DND-41 (cell line): ENCODE results near the gene KIF26A.

Experiments
- EZH2 ChIP-seq: IDR thresholded peaks from 3 replicates; pipeline ENCODE4 v1.6.1; 2012; ENCODE audit warnings: borderline replicate concordance, low read depth, mild to moderate bottlenecking, moderate library complexity, low read length, inconsistent platforms; ENCODE audit not compliant: severe bottlenecking
- TF ChIP-seq, protein P1 (sequence below): IDR thresholded peaks from 2 replicates; pipeline ENCODE4 v1.5.1; 2012; ENCODE audit warnings: borderline replicate concordance, low read length, moderate library complexity, mild to moderate bottlenecking; ENCODE audit not compliant: poor library complexity, severe bottlenecking; ENCODE audit errors: extremely low read depth

DNA sequence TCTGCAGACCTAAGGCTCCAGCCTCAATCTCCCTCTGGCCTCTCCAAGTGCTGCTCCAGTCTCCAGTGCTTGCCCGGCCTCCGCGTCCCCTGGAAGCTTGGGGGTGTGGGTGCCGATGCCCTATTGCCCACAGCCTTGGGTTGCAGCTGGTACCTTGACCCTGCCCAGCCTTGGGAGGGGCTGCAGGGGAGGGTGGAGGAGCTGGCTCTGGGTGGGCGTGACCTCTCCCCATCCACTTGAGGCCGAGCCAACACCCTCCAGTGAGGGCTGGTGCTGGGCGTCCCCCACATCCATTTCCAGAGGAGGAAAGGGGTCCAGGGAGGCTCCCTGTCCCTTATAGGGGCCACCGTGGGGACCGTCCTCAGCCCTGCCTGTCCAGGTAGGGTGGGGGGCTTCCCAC, 24.1 kb downstream of the KIF26A start:
- TF ChIP-seq, protein P1, sequence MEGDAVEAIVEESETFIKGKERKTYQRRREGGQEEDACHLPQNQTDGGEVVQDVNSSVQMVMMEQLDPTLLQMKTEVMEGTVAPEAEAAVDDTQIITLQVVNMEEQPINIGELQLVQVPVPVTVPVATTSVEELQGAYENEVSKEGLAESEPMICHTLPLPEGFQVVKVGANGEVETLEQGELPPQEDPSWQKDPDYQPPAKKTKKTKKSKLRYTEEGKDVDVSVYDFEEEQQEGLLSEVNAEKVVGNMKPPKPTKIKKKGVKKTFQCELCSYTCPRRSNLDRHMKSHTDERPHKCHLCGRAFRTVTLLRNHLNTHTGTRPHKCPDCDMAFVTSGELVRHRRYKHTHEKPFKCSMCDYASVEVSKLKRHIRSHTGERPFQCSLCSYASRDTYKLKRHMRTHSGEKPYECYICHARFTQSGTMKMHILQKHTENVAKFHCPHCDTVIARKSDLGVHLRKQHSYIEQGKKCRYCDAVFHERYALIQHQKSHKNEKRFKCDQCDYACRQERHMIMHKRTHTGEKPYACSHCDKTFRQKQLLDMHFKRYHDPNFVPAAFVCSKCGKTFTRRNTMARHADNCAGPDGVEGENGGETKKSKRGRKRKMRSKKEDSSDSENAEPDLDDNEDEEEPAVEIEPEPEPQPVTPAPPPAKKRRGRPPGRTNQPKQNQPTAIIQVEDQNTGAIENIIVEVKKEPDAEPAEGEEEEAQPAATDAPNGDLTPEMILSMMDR = no peak
- no peak for TF ChIP-seq EZH2
